ENCODE results near the gene ST3GAL6.

The ST3GAL6 gene

DNA sequence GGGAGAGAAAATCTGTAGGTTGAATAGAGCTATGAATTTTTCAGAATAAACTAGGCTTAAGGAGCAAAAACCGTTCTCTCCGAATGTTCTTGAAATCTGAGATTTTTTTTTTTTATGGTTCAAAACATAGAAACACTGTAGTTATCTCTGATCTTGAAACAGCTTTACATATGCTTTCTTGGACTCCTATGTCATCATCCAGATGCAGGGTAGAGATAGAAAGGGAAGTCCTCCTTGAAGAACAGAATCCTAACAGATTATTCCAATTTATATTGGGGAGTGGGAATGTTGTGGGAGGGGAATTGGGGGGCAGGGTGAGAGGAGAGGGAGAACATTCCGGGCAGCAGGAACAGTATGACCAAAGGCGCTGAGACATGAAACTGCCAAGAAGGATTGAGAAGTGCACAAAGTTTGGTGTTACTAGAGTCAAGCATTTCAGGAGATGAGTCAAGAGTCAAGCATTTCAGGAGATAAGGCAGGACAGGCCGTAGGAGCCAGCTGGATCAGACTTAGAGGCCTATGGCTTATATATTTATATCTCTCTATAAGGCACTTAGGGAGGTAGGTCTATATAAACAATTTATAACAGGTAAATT, 21.9 kb upstream of the ST3GAL6 start:
- DNase-seq = no peak

DNA sequence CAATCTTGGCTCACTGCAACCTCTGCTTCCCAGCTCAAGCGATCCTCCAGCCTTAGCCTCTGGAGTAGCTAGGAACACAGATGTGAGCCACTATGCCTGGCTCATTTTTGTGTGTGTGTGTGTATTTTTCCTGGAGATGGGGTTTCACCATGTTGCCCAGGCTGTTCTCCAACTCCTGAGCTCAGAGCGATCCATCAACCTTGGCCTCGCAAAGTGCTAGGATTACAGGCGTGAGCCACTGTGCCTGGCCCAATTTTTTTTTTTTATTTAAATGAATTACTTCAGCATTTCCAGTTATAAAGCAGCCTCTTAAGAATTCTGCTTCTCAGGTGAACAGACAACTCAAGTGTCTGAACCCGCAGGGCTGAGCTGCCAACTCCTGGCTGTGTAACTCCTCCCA, 20.1 kb upstream of the ST3GAL6 start:
- DNase-seq = no peak

DNA sequence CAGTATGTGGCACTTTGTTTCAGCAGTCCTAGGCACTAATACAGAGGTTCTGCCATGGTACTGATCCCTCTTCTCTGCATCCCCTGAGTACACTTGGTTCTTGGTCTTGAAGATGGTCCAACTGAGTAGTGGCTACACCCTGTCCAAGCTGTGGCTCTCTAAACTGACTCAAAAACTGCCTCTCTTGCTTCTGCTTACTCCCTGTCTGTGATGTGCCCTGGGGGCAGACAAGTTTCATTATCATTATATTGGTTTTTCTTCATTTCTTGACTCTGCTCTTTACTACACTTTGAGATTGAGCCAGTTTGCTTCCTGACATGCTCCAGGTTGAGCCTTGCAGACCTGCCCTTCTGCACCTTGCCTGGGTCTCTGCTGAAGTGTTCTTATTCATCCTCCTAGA, 18.9 kb upstream of the ST3GAL6 start:
- no peak for DNase-seq

DNA sequence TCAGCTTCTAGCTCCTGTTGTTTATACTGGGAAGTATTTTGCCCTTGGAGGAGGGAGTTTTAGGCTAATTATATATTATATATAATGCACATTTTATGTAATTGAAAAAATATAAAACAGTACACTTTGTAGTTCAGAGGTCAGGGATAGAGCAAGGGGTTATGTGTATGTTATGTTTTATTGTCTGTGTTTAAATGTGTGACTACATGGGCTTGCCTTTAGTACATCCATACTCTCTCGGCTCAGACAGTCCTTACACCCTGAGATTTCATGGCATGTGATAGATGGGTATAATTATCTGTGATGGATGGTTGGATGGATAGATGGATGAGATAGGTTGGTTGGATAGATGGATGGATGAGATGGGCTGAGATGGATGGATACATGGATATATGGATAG, 17.4 kb upstream of the ST3GAL6 start:
- no peak for DNase-seq

DNA sequence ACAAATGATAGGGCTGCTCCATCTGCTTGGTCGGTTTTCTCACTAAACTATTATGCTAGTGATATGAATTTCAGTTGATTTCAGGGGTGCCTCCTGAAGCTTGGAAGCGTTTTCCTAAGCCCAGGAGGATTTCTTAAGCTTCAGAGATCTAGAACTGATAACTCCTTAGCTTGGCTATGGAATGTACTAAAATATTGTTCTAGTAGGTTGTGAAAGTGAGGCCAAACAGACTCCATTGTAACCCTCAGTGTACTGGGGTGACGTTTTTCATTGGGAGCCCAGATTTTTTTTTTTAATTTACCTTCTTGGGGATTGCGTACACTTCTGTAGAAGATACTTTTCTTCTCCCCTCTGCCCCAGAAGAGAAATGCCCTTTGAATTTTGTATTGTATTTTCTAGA, 17.0 kb upstream of the ST3GAL6 start:
- no peak for DNase-seq

DNA sequence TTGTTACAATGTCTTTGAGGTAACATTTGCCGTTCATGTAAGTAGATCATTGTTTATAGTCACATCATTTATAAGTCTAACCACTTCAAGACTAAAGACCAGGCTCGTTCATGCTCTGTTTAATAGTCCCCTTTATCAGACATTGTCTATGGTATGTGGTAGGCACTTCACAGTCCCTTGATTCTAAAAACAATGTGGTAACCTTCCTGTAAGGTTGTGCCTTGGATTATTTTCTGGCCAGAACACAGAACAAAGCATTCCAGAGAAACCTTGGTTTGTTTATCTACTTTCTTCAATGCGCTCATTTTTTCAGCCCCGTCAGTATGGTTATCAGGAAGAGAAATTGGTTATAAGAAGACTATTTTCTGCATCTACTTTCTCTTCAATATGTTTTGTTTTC, 16.3 kb upstream of the ST3GAL6 start:
- DNase-seq = no peak

DNA sequence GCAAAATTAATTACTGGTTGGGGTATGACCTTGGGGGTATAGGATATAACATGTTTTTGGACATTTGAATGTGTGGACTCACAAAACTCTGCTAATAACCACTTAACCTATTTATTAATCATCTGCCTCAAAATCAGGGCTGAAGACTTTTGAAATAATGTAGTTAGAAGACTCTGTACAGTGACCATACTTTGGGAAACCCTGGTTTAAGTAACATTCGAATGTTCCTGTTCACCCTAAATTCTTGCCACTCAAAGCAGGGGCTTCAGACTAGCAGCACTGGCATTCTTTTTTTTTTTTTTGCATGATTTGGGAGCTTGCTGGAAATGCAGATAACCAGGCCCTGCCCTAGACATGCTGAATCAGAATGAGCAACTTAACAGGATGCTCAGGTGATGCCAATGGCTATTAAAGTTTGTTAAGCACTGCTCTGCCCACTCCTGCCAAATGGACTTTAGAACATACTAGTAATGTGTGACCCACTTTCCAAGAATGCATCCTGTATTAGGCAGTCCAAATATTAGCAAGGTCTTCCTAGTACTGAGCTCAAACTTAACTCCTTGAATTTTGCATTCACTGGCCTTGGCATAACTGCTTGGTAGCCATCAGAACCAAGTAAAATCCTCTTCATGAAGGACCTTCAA, 12.7 kb upstream of the ST3GAL6 start:
- DNase-seq = no peak

DNA sequence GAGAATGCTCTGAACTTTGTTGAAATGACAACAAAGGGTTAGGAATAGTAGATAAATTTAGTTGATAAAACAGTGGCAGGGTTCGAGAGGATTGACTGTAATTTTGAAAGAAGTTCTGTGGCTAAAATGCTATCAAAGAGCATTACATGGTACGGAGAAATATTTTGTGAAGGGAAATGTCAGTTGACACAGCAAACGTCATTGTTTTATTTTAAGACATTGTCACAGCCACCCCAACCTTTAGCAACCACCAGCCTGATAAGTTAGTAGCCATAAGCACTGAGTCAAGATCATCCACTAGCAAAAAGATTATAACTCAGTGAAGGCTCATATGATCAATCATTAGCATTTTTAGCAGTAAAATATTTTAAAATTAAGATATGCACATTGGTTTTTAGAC, 8.7 kb upstream of the ST3GAL6 start:
- no peak for DNase-seq

DNA sequence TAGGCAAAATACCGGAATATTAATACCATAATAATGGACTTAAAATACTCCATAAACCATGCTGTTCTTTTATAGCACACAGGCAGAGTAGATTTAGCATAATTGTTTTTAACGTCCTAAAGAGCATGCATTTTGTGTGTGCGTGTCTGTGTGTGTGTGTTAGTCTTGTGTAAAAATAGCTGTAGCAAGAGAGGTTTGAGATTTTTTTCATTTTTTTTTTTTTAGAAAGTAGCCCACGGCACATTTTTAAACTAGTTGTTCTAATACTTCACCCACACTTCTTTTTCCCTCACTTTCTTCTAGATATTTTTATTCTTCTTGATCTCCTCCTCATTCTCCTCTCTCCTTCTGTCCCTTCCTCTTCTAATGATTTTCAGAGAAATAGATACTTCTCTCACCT, 7.5 kb upstream of the ST3GAL6 start:
- no peak for DNase-seq

DNA sequence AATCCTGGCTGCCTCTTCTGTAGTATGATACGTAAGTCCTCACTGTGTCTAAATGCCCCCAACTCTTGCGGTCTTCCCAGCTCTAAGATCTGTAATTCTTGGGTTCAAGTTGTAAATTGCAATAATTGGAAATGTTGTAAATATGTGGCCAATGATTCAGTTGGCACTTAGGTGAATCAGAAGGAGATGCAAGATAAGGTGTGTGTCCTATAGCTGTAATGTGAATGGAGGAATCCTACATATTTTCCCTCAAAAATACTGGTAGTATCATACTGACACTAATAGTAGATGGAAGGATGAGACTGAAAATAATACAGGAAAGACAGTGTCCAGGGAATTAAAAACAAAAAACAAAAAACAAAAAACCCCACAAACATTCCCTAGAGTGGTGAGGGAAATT, 3.5 kb upstream of the ST3GAL6 start:
- no peak for DNase-seq

DNA sequence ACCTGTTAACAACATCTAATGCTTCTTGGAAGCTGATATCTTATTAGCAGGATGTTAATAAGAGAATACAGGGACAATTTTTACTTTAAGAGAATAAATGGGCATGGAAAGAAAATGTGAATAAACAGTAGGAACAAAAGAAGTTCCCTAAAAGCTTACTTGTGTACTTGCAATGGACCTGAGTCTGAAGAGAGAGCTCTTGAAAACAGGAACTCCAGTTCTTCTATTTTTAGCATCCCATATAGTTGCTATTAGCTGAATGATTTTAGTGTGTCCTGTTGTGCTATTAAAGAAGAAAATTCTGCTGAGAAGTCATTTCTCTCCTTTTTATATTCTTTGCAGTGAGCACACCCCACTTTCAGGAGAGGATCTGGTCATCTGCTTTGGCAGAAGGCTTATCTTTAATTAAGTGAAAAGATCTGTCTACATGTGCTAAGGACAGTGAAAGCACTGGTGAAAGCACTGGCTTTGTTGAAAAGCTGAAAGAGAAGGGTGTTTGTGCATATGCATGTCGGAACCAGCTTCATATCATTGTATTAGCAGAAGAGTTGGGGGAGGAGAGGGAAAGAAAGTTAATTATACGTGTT, 1.4 kb upstream of the ST3GAL6 start:
- DNase-seq = peak; percentile 84

DNA sequence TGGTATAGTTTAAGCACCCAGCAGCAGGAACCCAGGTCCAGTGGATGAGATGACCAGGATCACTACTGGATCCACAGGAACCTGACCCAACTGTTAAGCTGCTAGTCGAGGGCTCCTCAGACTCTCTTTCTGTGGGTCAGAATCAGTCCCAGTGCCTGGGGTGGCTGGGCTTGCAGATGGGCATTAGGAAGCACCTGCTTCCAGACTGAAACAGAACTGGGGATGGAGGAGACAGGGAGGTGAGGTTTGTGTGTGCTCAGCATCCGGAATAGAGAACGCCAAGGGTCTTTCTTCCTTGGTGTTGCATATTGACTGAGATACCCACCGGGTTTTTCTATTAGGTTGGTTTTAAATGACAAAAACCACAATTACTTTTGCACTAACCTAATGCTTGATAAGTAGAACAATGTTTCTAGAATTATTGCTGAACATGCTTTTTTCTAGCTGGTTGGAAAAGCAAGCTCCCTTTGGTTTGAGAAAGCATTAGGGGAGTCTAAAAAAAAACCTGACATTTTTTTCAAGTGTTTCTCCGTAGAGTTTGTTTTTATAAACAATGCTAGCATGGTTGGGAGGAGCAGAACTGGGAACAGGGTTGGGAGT, 779 bp downstream of the ST3GAL6 start:
- no peak for DNase-seq

DNA sequence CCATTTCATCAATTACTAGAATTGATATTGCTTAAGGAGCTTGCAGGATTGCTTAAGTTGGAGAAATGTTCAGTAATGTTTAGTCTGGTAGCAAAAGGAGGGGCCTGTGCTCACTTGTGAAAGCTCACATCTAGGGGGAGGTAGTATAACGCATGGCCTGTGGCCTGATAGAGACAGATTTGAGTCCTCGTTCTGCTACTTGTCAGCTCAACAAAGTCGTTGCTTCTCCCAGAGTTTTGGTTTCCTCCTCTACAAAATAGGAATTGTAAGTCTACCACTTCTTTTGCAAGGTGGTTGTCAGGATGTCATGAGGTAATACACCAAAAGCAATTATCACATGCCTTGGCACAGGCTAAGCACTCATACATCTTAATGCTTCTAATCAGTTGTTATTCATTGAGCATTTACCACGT, 1.3 kb downstream of the ST3GAL6 start:
- peak; percentile 72 for DNase-seq

DNA sequence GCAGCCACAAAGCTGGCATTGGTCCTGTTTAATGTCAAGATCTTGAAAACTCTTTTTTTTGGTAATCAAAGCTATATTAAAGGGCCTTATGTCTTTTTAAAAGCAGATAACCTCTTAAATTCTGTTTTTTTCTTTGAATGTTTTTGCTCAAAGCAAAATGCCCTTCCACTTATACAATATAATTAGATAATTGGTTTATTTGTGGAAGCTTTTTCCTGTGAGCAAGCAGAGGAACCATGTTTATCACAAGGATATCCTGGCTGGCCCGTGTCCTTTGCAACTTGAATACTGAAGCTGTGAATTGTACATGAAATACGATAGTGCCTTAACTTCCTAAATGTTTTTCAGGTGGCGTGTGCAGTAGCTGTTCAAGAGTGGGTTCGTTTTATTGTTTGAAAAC, 2.6 kb downstream of the ST3GAL6 start:
- no peak for DNase-seq

DNA sequence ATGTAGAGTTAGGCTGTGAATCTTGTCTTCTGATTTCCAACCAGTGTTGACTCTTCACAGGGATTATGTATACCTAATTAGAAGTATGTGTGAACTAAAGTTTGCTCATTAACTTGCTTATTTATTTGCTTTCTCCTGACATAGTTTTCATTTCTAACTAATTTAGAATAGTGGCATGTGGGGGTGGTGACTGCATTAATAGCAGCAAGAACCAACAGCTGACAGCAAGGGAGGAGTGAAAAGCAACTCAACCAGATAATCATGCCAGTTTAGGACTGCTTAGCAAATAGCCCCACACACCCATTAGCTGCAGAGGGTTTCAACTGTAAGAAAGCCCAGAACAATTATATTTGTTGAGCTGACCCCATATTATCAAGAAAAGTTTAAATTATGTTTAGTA, 3.8 kb downstream of the ST3GAL6 start:
- no peak for DNase-seq

DNA sequence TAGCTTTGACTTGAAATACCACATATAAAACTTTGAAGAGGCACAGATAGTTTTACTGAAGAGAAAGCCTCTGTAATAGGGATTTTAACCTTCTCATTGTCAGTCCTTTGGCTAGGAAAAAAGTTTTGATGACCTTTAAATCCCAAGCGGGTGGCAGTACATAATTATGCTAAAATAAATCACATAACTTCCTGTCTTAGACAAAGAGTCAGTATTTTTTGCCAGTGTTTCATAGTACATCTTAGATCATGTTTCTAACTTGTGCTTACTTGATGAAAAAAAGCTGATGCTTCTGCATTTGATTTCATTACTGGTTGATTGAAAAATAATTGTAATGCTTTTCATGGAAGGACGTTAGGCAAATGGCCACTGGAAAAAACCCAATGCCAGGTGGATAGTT, 5.8 kb downstream of the ST3GAL6 start:
- no peak for DNase-seq

DNA sequence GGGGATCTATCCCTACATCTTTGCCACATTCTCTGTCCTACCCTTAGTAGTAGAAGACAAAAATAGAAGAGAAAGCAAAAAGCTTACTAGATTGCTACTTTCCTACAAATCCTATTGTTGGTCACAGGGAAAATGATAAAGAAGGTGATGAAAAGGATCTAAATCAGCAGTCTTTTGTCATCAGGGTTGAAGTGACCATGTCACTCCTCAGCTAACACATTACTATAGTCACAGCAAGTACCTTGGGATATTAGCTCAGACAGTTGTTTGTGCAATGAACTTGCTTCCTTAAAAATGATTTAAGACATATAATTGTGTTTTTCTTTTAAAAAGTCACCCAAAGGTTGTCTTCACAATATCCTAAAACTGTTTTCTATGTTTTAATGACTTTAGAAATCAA, 6.3 kb downstream of the ST3GAL6 start:
- peak; percentile 9 for DNase-seq

DNA sequence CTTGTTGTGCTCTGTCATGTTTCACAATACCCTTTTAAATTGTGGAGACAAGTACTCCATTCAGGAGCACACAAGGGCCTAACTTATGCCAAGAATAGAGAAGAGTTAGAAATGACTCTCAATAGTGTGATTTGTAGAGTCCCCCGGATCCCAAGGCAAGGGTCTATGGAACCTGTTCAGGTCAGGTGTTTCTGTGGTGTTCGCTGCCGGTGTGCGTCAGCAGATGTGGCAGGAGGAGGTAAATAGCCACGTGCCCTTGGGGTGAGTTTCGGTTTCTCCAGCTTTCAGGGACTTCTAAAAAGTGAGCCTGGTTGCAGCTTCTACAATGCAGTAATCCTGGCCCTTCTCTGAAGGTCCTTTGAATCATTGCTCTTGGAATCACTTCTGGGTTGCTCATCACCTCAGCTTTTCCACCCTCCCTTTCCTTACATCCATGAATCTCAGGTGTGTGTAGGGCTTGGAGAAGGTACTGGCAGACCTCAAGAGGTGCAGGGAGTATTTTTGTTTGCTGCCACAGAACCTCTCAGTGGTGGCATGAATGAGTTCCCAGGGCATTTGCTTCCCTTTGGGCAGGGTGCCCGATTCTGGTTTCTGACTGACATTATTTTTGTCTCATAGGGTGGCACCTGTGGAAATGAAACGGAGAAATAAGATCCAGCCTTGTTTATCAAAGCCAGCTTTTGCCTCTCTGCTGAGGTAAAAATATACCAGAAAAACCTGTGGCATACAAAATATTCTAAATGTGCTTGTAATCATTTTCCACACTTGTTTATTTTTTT, 7.3 kb downstream of the ST3GAL6 start:
- no peak for DNase-seq

DNA sequence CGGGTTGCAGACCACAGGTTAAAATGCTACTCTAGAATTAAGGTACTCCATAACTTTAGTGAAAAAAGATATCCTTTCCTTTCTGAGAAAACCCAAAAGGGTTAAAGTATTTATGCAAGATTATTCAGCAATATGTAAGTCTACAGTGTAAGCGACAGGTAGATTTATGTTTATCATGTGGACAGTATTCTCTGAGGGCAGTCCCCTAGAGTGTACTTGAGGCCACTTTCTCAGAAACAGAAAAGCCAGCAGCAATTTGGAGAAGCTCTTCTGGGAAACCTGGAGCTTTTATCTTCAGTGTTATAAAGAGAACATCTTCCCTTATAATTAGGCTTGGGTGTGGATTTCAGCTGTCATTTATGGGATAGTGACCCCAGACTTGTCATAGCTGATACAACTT, 8.9 kb downstream of the ST3GAL6 start:
- DNase-seq = no peak

DNA sequence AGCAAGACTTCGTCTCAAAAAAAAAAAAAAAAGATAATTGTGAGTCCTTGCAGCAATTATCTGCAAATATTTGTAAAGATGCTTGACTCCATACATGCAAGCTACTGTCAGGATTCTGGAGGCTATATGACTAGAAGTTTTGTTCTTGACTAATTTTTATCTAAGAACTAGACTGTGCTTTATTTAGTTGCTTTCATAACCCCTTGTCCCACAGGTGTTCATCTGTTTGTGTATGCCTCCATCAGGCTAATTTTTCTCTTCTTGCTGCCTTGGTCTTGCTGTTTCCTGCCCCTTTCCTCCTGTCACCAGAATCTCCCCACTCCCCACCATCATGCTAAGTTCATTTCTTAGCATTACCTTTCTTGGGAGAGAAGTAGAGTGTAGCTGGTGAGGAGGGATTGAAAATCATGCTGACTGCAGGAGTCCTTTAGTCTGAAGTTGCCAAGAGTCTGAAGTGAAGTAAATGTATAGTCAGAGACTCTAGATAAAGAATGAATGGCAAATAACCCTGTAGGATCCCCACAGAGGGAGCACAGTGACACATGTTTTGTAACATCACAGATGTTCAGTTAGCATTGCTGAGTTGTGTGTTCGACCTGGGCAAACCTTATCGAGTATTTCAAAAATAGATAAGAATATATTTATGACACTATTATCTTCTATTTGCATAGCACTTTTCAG, 12.5 kb downstream of the ST3GAL6 start:
- DNase-seq = no peak

DNA sequence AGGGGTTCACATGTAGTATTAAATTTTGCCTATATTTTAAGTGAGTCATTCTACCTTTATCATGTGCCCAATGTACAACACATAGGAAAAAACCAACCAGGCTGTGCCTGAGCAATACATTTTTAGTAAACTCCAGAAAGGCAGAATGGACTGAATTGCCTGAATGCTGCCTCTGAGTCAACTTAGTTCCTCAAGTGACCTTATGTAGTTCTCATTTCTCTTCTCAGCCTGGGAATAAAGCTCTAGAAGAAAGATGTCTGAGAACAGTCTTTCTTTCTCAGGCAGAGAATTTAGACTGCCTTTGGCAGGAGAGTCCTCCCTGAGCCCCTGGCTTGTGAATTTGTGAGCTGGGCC, 13.0 kb downstream of the ST3GAL6 start:
- DNase-seq = peak; percentile 39

DNA sequence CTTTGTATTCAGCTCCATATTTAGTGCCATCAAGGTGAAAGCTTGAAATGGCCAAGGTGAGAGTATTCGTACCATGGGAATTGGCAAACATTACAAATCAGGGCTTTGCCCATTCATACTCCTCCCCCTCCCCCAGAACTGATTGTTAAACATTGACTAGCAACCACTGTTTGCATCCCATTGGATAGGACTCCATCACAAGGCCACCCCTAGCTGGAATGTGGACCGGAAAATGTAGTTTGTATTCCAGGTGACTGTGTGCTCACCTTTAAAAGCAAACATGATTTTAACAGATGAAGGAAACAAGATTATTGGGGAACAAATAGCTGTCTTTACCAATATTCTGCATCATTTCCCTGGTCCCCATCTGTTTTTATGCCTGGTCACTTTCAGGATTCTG, 14.1 kb downstream of the ST3GAL6 start:
- no peak for DNase-seq

DNA sequence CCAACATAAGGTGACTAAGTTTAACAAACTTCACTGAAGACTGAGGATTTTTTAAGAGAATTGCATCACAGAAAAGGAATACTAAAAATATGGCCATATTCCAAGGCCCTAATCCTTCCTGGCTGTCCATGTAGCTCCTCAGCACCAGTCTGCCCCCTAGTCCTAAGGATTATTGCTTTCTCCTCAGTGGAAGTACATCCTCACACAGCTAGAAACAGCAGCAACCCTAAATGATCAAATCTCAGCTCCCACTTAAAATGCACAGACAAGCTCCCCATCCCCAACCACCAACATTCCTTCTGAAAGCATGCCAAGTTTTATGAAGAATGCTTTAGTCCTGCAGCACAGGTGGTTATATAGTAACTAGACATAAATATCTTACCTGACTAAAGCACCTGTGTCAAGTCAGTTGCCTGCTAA, 14.7 kb downstream of the ST3GAL6 start:
- no peak for DNase-seq

Measured in MV-4-11 (cell line).